Astrocyte (in vitro differentiated cells and primary cell): ENCODE measurements around the gene NAT14.
"Not testable (repeated sequence)": the region's sequence is repeated elsewhere in the genome, so short reads cannot be mapped to it uniquely, and the experiment has no call there.

Source experiments
- EZH2 ChIP-seq: IDR thresholded peaks from 2 replicates; pipeline ENCODE4 v1.6.1; 2012; ENCODE audit warnings: mild to moderate bottlenecking, low read length, inconsistent platforms; ENCODE audit not compliant: insufficient read depth
- TF ChIP-seq, protein P1 (sequence below): IDR thresholded peaks from 2 replicates; pipeline ENCODE4 v1.5.1; 2011; ENCODE audit warnings: low read depth, mild to moderate bottlenecking, inconsistent platforms, low read length, moderate library complexity; ENCODE audit not compliant: insufficient read depth

DNA sequence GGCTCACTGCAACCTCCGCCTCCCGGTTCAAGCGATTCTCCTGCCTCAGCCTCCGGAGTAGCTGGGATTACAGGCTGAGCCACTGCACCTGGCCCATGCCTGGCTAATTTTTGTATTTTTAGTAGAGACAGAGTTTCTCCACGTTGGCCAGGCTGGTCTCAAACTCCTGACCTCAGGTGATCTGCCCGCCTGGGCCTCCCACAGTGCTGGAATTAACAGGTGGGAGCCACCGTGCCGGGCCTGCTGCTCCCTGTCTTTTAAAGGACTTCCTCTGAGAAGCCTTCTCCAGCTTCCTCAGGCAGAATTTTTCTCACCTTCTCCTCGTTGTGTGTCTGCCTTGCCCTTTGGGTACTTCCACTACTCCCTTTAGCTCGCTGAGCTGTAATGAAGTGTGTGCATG is 11.8 kb downstream of the NAT14 start:
- TF ChIP-seq, protein P1, sequence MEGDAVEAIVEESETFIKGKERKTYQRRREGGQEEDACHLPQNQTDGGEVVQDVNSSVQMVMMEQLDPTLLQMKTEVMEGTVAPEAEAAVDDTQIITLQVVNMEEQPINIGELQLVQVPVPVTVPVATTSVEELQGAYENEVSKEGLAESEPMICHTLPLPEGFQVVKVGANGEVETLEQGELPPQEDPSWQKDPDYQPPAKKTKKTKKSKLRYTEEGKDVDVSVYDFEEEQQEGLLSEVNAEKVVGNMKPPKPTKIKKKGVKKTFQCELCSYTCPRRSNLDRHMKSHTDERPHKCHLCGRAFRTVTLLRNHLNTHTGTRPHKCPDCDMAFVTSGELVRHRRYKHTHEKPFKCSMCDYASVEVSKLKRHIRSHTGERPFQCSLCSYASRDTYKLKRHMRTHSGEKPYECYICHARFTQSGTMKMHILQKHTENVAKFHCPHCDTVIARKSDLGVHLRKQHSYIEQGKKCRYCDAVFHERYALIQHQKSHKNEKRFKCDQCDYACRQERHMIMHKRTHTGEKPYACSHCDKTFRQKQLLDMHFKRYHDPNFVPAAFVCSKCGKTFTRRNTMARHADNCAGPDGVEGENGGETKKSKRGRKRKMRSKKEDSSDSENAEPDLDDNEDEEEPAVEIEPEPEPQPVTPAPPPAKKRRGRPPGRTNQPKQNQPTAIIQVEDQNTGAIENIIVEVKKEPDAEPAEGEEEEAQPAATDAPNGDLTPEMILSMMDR = not testable (repeated sequence)
- not testable (repeated sequence) for TF ChIP-seq EZH2
